MG63 (cell line): ENCODE data around the gene SPOCK1. TPM values are rescaled to one million over a fixed set of nuclear protein-coding genes. Genes with fewer than 3 reads are reported as not detected.

Experiments used
- DNase-seq: peaks from one replicate; pipeline ENCODE4 v3.0.0-alpha.2; 2020
- H3K27me3 ChIP-seq: fragments of 250-450 bp; sonication (Bioruptor Pico); 2 replicates; pipeline ENCODE4 v1.5.1; 2020; ENCODE audit warnings: mild to moderate bottlenecking, moderate library complexity
- H3K36me3 ChIP-seq: fragments of 250-450 bp; sonication (Bioruptor Pico); 2 replicates; pipeline ENCODE4 v1.5.1; 2020; ENCODE audit warnings: mild to moderate bottlenecking, moderate library complexity
- H3K4me3 ChIP-seq: fragments of 250-450 bp; sonication (Bioruptor Pico); 2 replicates; pipeline ENCODE4 v1.5.1; 2020; ENCODE audit warnings: mild to moderate bottlenecking, moderate library complexity
- H3K9me3 ChIP-seq: fragments of 250-450 bp; sonication (Bioruptor Pico); 2 replicates; pipeline ENCODE4 v1.5.1; 2020; ENCODE audit warnings: mild to moderate bottlenecking, moderate library complexity
- total RNA-seq: library from RNA; depleted of rRNA; stranded (reverse); fragments of >200 nt; shearing (Covaris generic); gene quantifications from 2 replicates; pipeline ENCODE4 v1.2.3, GENCODE V29; 2014; ENCODE audit warnings: low replicate concordance

The SPOCK1 gene
- total RNA-seq, 1 experiment from 2014 or later = 92.3 TPM

GRCh38 chr5:137090721-137091120, 408.4 kb downstream of the SPOCK1 start:
- no peaks in the 10 kb centered on the region for H3K9me3 ChIP-seq
- no peaks in the 10 kb centered on the region for H3K36me3 ChIP-seq
- no peaks in the 10 kb centered on the region for H3K27me3 ChIP-seq
- no peak for DNase-seq
- H3K4me3 ChIP-seq = no peak overlapping the region

DNA sequence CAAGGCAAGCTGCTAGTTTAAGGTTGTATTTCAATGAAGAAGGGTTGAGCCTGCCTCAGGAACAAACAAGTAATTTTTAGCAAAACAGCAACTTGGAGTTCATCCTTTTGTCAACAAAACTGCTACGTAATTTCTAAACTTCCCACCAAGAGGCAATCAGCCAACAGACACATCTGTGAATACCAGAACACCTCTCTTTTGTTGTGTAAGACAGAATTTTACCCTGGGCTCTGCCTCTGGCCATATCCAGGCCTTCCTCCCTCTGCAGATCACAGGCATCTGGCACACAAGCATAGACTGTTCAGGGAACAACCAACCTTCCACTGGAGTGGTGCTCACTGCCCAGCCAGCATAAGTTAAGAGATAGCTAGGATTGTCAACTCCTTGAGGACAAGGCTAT, 409.0 kb downstream of the SPOCK1 start:
- no peak overlapping the region for H3K4me3 ChIP-seq
- DNase-seq = no peak
- H3K36me3 ChIP-seq = no peaks in the 10 kb centered on the region
- H3K27me3 ChIP-seq = no peaks in the 10 kb centered on the region
- no peaks in the 10 kb centered on the region for H3K9me3 ChIP-seq

- no peaks in the 10 kb centered on the region for H3K27me3 ChIP-seq
- H3K36me3 ChIP-seq = no peaks in the 10 kb centered on the region
- H3K9me3 ChIP-seq = no peaks in the 10 kb centered on the region
- no peak for DNase-seq
- no peak overlapping the region for H3K4me3 ChIP-seq
Measured at GRCh38 chr5:137088175-137088574, 411.0 kb downstream of the SPOCK1 start.

- no peaks in the 10 kb centered on the region for H3K36me3 ChIP-seq
- no peak overlapping the region for H3K4me3 ChIP-seq
- H3K9me3 ChIP-seq = no peaks in the 10 kb centered on the region
- DNase-seq = no peak
- H3K27me3 ChIP-seq = no peaks in the 10 kb centered on the region
Measured at GRCh38 chr5:137086342-137086741, 412.8 kb downstream of the SPOCK1 start.

- H3K4me3 ChIP-seq = no peak overlapping the region
- H3K27me3 ChIP-seq = no peaks in the 10 kb centered on the region
Measured at GRCh38 chr5:137085206-137085605, 413.9 kb downstream of the SPOCK1 start.

DNA sequence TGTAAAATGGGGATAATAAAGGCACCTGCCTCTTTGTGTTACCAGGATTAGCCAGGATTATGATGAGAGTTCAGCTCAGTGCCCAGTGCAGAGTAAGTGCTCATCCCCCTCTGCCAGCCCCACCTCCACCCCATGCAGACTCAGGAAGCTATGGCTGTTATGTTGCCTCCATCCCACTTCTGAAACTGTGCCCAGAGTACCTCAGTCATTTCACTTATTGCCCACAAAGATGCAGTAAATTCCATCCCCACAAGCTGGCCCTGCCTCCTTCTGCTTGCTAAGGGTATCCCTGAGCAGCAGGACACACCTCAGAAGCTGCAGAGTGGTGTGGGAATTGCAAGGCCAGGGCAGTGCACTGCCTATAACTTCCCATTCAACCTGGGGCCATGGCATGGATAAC, 415.1 kb downstream of the SPOCK1 start:
- Histone ChIP-seq H3K36me3 (no peaks in the 10 kb centered on the region), H3K4me3 (no peak overlapping the region), H3K9me3 (no peaks in the 10 kb centered on the region), H3K27me3 (no peaks in the 10 kb centered on the region)
- peak; percentile 17 for DNase-seq

More at GRCh38 chr5:137085206-137085605, 413.9 kb downstream of the SPOCK1 start:
- Histone ChIP-seq H3K9me3 (no peaks in the 10 kb centered on the region), H3K36me3 (no peaks in the 10 kb centered on the region)
- DNase-seq = no peak

DNA sequence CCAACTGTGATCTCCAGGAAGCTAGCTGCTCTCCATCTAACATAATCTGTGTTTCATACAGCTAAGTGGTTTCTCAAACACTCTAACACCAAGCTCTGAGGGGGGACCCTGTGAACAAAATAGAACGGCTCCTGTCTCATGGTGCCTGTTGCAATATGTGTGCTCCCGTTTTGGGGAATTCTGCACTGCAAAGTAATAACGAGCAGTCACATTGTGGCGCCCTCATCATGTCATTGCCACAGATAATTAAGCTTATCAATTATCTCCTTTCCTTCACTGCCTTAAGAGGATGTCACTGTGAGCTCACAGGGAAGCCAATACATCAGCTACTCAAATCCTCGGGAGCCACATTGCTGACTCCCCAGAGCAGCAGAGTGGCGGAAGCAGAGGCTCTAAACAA, 416.2 kb downstream of the SPOCK1 start:
- Histone ChIP-seq H3K27me3 (no peaks in the 10 kb centered on the region), H3K9me3 (no peaks in the 10 kb centered on the region), H3K4me3 (no peak overlapping the region), H3K36me3 (no peaks in the 10 kb centered on the region)
- DNase-seq = no peak

DNA sequence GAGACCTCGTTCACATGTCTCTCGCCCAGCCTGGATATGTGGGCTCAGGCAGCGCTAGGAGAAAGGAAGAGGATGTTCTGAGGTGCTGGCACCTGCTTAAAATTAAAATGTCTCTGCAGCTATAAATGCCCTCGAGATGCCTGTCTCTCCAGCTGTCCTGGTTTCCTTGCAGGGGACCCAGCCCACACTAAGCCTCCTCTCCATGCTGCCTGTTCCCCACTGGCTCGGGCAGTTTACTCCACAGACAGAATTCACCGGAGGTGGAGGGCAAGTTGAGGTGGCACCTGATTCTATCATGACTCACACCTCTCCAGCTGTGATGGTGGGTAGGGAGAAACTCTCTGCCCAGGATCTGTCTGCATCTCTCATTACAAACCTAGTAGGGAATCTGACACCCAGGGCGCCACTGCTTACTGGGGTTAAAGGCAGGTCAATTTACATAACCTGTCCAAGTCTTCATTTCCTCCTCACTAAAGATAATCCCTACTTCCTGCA, 420.9 kb downstream of the SPOCK1 start:
- DNase-seq = peak; percentile 92
- H3K4me3 ChIP-seq = no peak overlapping the region
- H3K9me3 ChIP-seq = no peaks in the 10 kb centered on the region
- no peaks in the 10 kb centered on the region for H3K36me3 ChIP-seq
- no peaks in the 10 kb centered on the region for H3K27me3 ChIP-seq

GRCh38 chr5:137075163-137075970, 423.8 kb downstream of the SPOCK1 start:
- Histone ChIP-seq H3K36me3 (no peaks in the 10 kb centered on the region), H3K9me3 (no peaks in the 10 kb centered on the region), H3K4me3 (no peak overlapping the region), H3K27me3 (no peaks in the 10 kb centered on the region)
- peak; percentile 44 for DNase-seq

DNA sequence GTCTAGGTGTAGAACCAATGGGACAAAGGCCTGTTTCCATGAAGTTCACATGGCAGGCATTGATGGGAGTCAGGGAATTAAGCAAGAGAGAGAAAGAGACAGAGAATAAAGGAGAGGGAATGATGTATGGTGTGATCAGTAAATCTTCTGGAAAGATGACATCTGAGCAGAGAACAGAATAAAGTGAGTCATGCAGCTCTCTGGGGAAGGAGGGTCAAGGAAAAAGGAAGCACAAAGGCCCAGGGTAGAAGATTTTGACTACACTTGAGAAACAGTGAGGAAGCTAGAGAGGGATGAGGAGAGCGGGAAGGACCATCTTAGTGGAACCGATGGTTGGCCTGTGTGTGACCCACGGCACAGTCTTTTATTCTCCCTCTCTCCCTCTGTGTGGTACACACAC, 425.9 kb downstream of the SPOCK1 start:
- Histone ChIP-seq H3K9me3 (no peaks in the 10 kb centered on the region), H3K4me3 (no peak overlapping the region), H3K27me3 (no peaks in the 10 kb centered on the region), H3K36me3 (no peaks in the 10 kb centered on the region)
- peak; percentile 20 for DNase-seq

DNA sequence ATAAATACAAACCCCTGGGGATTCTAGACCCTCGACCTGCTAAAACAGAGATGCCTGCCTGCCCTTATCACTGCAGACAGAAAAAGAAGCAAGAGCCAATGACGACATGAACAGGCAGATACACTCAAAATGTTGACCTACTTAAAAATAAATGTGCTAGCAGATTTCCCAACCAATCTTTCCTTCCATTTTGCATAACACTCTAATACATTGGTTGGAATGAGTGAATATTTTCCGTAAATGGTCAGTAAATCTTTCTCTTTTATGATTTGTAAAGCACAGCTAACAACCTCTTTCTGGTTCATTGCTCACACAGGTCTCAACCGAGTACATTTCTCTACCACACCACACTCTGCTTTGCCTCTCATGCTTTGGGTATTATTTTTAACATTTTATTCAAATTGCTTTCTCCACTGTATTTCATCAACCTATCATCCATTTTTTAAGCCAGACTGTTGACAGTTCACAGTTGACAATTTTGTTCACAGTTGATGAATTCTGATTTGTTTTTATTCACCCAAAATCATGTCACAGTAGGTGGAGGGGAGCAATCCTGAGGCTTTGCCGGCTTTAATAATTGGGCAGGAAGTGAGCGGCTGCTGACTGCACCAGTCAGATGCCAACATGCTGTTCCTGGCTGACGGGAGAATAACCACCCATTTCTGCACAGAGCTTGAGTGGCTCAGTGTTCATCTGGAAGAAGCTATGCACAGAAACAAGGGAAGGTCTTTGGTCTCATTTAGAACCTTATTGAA, 426.6 kb downstream of the SPOCK1 start:
- Histone ChIP-seq H3K36me3 (no peaks in the 10 kb centered on the region), H3K4me3 (no peak overlapping the region), H3K9me3 (no peaks in the 10 kb centered on the region), H3K27me3 (no peaks in the 10 kb centered on the region)
- peak; percentile 77 for DNase-seq

DNA sequence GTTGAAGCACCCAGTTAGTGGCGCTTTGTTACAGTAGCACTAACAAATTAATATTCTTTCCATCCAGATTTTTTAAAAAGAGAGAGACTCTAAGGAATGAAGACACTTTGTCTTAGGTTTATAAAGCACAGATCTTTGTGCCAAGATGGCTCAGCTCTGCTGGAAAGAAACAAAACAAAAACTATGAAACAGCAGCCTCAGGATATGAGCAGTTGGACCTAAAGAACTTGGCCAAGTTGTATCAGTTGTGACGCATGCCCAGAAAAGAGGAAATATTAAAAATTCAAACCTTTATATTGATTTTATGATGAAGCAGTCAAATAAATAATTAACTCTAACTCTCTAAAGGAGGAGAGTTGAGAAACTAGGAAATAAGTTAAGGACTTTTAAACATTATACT, 427.2 kb downstream of the SPOCK1 start:
- DNase-seq = peak; percentile 55

GRCh38 chr5:137071526-137071925, 427.6 kb downstream of the SPOCK1 start:
- no peaks in the 10 kb centered on the region for H3K27me3 ChIP-seq
- H3K9me3 ChIP-seq = no peaks in the 10 kb centered on the region
- no peak for DNase-seq
- no peak overlapping the region for H3K4me3 ChIP-seq
- no peaks in the 10 kb centered on the region for H3K36me3 ChIP-seq

More for the DNA sequence above, 427.2 kb downstream of the SPOCK1 start:
- Histone ChIP-seq H3K36me3 (no peaks in the 10 kb centered on the region), H3K9me3 (no peaks in the 10 kb centered on the region), H3K4me3 (no peak overlapping the region), H3K27me3 (no peaks in the 10 kb centered on the region)

GRCh38 chr5:137070521-137070920, 428.6 kb downstream of the SPOCK1 start:
- DNase-seq = no peak
- no peaks in the 10 kb centered on the region for H3K9me3 ChIP-seq
- H3K36me3 ChIP-seq = peaks cover 3% of the 10 kb centered on the region; the same call in 1 of the 2 replicates
- no peak overlapping the region for H3K4me3 ChIP-seq
- H3K27me3 ChIP-seq = no peaks in the 10 kb centered on the region

GRCh38 chr5:137069358-137069757, 429.8 kb downstream of the SPOCK1 start:
- no peak for DNase-seq
- H3K4me3 ChIP-seq = no peak overlapping the region
- H3K9me3 ChIP-seq = no peaks in the 10 kb centered on the region
- no peaks in the 10 kb centered on the region for H3K27me3 ChIP-seq
- H3K36me3 ChIP-seq = peaks cover 3% of the 10 kb centered on the region; the same call in 1 of the 2 replicates

GRCh38 chr5:137061382-137061781, 437.7 kb downstream of the SPOCK1 start:
- Histone ChIP-seq H3K36me3 (peaks cover 3% of the 10 kb centered on the region; the same call in 1 of the 2 replicates), H3K27me3 (no peaks in the 10 kb centered on the region), H3K9me3 (no peaks in the 10 kb centered on the region), H3K4me3 (no peak overlapping the region)
- no peak for DNase-seq

DNA sequence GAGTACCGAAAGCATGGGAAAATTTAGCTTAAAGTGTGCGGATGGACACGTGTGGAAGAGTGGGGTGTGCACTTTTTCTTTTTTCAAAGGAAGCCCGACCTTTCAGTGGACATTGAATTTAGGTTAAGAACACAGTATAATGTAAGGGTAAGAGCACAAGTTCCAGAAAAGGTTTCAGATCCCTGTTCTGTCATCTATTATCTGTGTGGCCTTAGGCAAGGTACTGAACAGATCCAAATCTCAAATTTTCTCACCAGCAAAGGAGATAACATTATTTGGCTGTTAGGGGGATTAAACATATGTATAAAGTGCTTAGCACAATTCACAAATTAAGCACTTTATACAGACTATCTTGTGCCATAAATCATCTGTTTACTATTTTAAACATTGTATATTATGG, 441.0 kb downstream of the SPOCK1 start:
- no peak overlapping the region for H3K4me3 ChIP-seq
- H3K9me3 ChIP-seq = no peaks in the 10 kb centered on the region
- H3K27me3 ChIP-seq = no peaks in the 10 kb centered on the region
- no peak for DNase-seq
- H3K36me3 ChIP-seq = no peaks in the 10 kb centered on the region
